Measurements from ENCODE around the gene TIGD1.
A peak's percentile ranks its signal among the peaks of the same experiment; 100 is the strongest.

The TIGD1 gene

DNA sequence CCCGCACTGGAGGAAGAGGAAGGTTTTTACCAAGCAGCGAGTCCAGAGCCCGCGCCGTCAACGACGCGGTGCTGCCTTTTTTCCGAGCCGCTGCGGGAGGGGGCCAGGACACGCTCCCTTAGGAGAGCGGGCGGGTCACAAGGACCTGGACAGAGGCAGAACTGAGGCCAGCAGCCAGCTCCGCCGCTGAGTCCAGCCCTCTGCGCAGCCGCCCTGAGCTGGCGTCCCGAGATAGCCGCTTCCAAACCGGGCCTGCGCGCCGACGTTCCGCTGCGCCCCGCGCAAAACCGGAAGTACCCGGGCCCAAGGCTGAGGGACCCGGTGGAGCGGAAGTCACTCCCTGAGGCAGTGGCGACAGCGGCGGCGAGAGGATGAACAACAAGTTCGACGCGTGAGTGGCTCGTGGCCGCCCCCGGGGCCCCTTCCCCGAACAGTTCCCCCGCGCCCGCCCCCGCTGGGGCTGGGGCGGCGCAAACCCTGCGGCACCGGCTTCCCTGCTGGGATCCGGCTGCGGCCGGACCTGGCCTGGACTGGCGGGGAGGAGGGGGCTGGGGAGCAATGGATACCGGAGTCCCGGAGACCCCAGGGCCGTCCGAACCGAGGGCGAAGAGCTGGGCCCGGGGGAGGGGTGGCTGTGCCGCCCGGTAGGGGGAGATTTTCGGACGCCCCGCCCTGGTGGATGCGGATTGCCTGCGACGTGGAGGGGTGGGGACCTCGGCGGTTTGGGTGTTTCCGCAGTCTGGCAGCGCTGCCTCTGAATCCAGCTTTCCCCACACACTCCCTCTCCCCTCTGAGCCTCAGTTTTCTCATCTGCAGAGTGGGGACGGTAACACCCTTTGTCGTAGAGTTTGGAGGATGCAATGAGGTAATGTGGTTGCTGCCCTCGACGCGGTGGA, at the start of gene TIGD1, which contains the start of gene EIF4E2:
TIGD1 (minus strand) TSS at position 204 of the 896 bp plus-strand sequence. CDS start 675 bp downstream, outside the sequence.
EIF4E2 (plus strand) TSS at position 336 of the 896 bp plus-strand sequence; CDS start at position 372, 36 bp downstream.
- Histone ChIP-seq H3K36me3 (ENCODE audit: insufficient read depth, low read depth, low read length) (peaks cover 31% of the 10 kb centered on the region), H3K4me1 (ENCODE audit: insufficient read depth, low read length) (peaks cover 7% of the 10 kb centered on the region), H3K9me3 (ENCODE audit: insufficient read depth, low read depth, low read length) (no peaks in the 10 kb centered on the region), H3K27me3 (ENCODE audit: insufficient read depth, low read length) (no peaks in the 10 kb centered on the region), H3K4me3 (ENCODE audit: low read length) (peak within 1 kb of the TSS; percentile 89), H3K9ac (ENCODE audit: low read depth, low read length) (peak within 1 kb of the TSS; percentile 95), H3K27ac (ENCODE audit: low read length) (peak within 1 kb of the TSS; percentile 84)

DNA sequence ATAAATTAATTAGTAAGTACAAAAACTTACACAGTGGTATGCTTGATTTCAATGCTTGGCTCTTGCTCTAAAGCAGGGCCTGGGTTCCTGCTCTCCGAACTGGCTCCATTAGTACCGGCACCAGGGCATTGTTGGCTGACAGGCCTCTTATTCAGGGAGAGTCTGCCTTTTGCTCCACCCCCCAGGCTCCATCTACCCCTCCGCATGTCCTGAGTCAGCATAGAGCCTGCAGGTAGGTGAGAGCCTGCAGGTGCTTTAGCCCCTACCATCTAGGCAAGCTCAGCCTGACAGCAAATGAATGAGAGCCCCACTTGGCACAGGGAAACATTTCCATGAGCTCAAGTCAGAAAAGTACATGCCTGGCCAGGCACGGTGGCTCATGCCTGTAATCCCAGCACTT, 47.9 kb upstream of the TIGD1 start:
- Histone ChIP-seq H3K27me3 (ENCODE audit: insufficient read depth, low read length) (no peaks in the 10 kb centered on the region), H3K9me3 (ENCODE audit: insufficient read depth, low read depth, low read length) (no peaks in the 10 kb centered on the region), H3K4me1 (ENCODE audit: insufficient read depth, low read length) (no peaks in the 10 kb centered on the region), H3K4me3 (ENCODE audit: low read length) (no peak overlapping the region), H3K36me3 (ENCODE audit: insufficient read depth, low read depth, low read length) (no peaks in the 10 kb centered on the region), H3K9ac (ENCODE audit: low read depth, low read length) (no peak overlapping the region), H3K27ac (ENCODE audit: low read length) (no peak overlapping the region)

DNA sequence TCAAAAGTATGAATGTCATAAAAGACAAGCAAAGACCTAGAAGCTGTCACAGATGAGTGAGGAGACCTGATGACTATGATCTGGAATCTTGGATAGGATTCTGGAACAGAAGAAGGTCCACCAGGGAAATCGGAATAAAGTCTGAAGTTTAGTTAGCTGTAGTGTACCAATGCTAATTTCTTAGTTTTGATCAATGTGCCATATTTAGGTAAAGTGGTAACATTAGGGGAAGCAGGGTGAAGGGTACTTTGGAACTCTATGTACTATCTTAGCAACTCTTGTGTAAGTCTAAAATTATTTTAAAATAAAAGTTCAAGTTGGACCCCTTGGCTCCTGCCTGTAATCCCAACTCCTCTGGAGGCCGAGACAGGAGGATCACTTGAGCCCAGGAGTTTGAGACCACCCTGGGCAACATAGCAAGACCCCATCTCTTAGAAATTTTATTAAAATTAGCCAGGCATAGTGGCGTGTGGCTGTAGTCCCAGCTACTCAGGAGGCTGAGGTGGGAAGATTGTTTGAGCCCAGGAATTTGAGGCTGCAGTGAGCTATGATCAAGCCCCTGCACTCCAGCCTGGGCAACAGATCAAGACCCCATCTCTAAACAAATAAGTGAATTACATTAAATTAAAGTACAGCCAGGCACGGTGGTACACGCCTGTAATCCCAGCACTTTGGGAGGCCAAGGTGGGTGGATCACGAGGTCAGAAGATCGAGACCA, 47.2 kb upstream of the TIGD1 start:
- Histone ChIP-seq H3K27ac (ENCODE audit: low read length) (no peak overlapping the region), H3K9ac (ENCODE audit: low read depth, low read length) (no peak overlapping the region), H3K9me3 (ENCODE audit: insufficient read depth, low read depth, low read length) (no peaks in the 10 kb centered on the region), H3K27me3 (ENCODE audit: insufficient read depth, low read length) (no peaks in the 10 kb centered on the region), H3K4me1 (ENCODE audit: insufficient read depth, low read length) (no peaks in the 10 kb centered on the region), H3K36me3 (ENCODE audit: insufficient read depth, low read depth, low read length) (no peaks in the 10 kb centered on the region), H3K4me3 (ENCODE audit: low read length) (no peak overlapping the region)

- Histone ChIP-seq H3K9ac (ENCODE audit: low read depth, low read length) (no peak overlapping the region), H3K9me3 (ENCODE audit: insufficient read depth, low read depth, low read length) (no peaks in the 10 kb centered on the region), H3K4me1 (ENCODE audit: insufficient read depth, low read length) (no peaks in the 10 kb centered on the region; the same call in 1 of the 2 replicates), H3K27ac (ENCODE audit: low read length) (no peak overlapping the region), H3K27me3 (ENCODE audit: insufficient read depth, low read length) (no peaks in the 10 kb centered on the region), H3K4me3 (ENCODE audit: low read length) (no peak overlapping the region), H3K36me3 (ENCODE audit: insufficient read depth, low read depth, low read length) (no peaks in the 10 kb centered on the region)
Observed at GRCh38 chr2:232593982-232594381, 43.6 kb upstream of the TIGD1 start.

GRCh38 chr2:232592772-232593395, 42.5 kb upstream of the TIGD1 start:
- no peaks in the 10 kb centered on the region for H3K9me3 ChIP-seq (ENCODE audit: insufficient read depth, low read depth, low read length)
- no peaks in the 10 kb centered on the region; the same call in 1 of the 2 replicates for H3K4me1 ChIP-seq (ENCODE audit: insufficient read depth, low read length)
- no peaks in the 10 kb centered on the region for H3K27me3 ChIP-seq (ENCODE audit: insufficient read depth, low read length)
- H3K27ac ChIP-seq (ENCODE audit: low read length), result no peak overlapping the region
- no peak overlapping the region for H3K4me3 ChIP-seq (ENCODE audit: low read length)
- no peak overlapping the region for H3K9ac ChIP-seq (ENCODE audit: low read depth, low read length)
- H3K36me3 ChIP-seq (ENCODE audit: insufficient read depth, low read depth, low read length), result no peaks in the 10 kb centered on the region

- no peaks in the 10 kb centered on the region for H3K27me3 ChIP-seq (ENCODE audit: insufficient read depth, low read length)
- no peak overlapping the region for H3K27ac ChIP-seq (ENCODE audit: low read length)
- no peaks in the 10 kb centered on the region for H3K9me3 ChIP-seq (ENCODE audit: insufficient read depth, low read depth, low read length)
- no peak overlapping the region for H3K4me3 ChIP-seq (ENCODE audit: low read length)
- H3K9ac ChIP-seq (ENCODE audit: low read depth, low read length), result no peak overlapping the region
- H3K4me1 ChIP-seq (ENCODE audit: insufficient read depth, low read length), result no peaks in the 10 kb centered on the region; the same call in 1 of the 2 replicates
- peaks cover under 1% of the 10 kb centered on the region; the same call in 1 of the 2 replicates for H3K36me3 ChIP-seq (ENCODE audit: insufficient read depth, low read depth, low read length)
Observed at GRCh38 chr2:232588680-232589585, 38.6 kb upstream of the TIGD1 start.

DNA sequence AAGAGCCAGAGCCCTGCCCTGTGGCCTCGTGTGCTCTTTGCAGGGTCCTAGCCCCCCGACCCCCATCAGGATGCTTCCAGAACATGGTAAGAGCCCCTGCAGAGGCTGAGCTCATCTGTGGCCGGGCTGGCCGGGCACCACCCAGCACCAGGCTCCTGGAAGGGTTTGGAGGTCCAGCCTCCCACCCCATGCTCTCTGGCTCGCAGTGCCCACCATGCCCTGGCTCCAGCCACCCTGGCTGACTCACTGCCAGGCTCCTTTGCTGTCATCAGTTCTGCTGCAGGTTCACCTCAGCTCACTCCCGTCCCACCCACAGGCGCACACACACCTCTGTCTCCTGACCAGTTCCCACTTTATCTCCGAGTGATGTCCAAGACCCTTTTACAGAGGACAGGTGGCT, 37.7 kb upstream of the TIGD1 start:
- no peak overlapping the region for H3K27ac ChIP-seq (ENCODE audit: low read length)
- H3K27me3 ChIP-seq (ENCODE audit: insufficient read depth, low read length), result no peaks in the 10 kb centered on the region
- peaks cover 9% of the 10 kb centered on the region; the same call in 1 of the 2 replicates for H3K36me3 ChIP-seq (ENCODE audit: insufficient read depth, low read depth, low read length)
- no peaks in the 10 kb centered on the region; the same call in 1 of the 2 replicates for H3K4me1 ChIP-seq (ENCODE audit: insufficient read depth, low read length)
- H3K4me3 ChIP-seq (ENCODE audit: low read length), result no peak overlapping the region
- no peak overlapping the region for H3K9ac ChIP-seq (ENCODE audit: low read depth, low read length)
- no peaks in the 10 kb centered on the region for H3K9me3 ChIP-seq (ENCODE audit: insufficient read depth, low read depth, low read length)

DNA sequence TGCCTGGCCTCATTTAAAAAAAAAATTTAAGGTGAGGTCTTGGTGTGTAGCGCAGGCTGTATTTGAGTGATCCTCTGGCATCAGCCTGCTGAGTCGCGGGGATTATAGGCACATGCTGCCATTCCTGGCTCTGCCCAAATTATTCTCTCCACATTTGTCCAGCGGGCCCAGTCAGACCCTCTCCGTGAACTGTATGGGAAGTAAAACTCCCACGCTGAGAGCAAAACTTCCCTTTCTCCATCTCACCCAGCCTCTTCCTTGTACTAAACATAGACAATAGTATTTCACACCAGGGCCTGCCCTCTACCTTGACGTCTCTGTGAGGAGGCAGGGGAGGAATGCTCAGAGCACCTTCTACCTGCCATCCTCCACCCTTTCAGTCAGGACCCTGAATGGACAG, 37.2 kb upstream of the TIGD1 start:
- no peak overlapping the region for H3K9ac ChIP-seq (ENCODE audit: low read depth, low read length)
- H3K4me1 ChIP-seq (ENCODE audit: insufficient read depth, low read length), result no peaks in the 10 kb centered on the region; the same call in 1 of the 2 replicates
- no peaks in the 10 kb centered on the region for H3K9me3 ChIP-seq (ENCODE audit: insufficient read depth, low read depth, low read length)
- H3K36me3 ChIP-seq (ENCODE audit: insufficient read depth, low read depth, low read length), result peaks cover 14% of the 10 kb centered on the region
- no peaks in the 10 kb centered on the region for H3K27me3 ChIP-seq (ENCODE audit: insufficient read depth, low read length)
- no peak overlapping the region for H3K27ac ChIP-seq (ENCODE audit: low read length)
- no peak overlapping the region for H3K4me3 ChIP-seq (ENCODE audit: low read length)

DNA sequence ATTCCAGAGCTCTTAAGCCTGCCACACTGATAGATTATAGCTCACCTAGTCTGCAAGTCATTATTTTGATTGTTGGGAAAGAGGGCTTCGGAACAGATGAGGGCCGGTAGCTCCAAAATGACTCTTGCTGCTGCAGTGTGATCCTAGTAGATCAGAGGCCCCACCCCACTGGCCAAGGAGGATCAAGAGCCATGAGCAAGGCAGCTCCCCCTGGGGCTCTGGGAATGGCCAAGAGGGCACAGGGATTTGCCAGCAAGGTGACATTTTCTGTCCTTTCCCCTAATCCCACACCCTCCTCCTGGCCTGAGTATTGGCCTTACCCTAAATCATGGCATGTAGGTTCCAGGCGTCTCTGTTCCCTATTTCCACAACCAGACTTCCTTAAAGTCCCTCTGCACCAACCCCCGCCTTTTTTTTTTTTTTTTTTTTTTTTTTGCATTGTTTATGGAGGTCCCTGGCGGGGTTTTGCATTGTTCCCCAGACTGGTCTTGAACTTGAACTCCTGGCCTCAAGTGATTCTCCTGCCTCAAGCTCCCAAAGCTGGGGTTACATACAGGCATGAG, 36.7 kb upstream of the TIGD1 start:
- no peaks in the 10 kb centered on the region for H3K9me3 ChIP-seq (ENCODE audit: insufficient read depth, low read depth, low read length)
- H3K36me3 ChIP-seq (ENCODE audit: insufficient read depth, low read depth, low read length), result peaks cover 19% of the 10 kb centered on the region
- H3K4me3 ChIP-seq (ENCODE audit: low read length), result no peak overlapping the region
- no peak overlapping the region for H3K9ac ChIP-seq (ENCODE audit: low read depth, low read length)
- no peak overlapping the region for H3K27ac ChIP-seq (ENCODE audit: low read length)
- H3K27me3 ChIP-seq (ENCODE audit: insufficient read depth, low read length), result no peaks in the 10 kb centered on the region
- H3K4me1 ChIP-seq (ENCODE audit: insufficient read depth, low read length), result no peaks in the 10 kb centered on the region; the same call in 1 of the 2 replicates

GRCh38 chr2:232584238-232584637, 33.9 kb upstream of the TIGD1 start:
- no peaks in the 10 kb centered on the region for H3K27me3 ChIP-seq (ENCODE audit: insufficient read depth, low read length)
- no peak overlapping the region for H3K9ac ChIP-seq (ENCODE audit: low read depth, low read length)
- peaks cover 37% of the 10 kb centered on the region for H3K36me3 ChIP-seq (ENCODE audit: insufficient read depth, low read depth, low read length)
- no peaks in the 10 kb centered on the region for H3K9me3 ChIP-seq (ENCODE audit: insufficient read depth, low read depth, low read length)
- no peaks in the 10 kb centered on the region for H3K4me1 ChIP-seq (ENCODE audit: insufficient read depth, low read length)
- no peak overlapping the region for H3K4me3 ChIP-seq (ENCODE audit: low read length)
- H3K27ac ChIP-seq (ENCODE audit: low read length), result no peak overlapping the region

All from iPS-20b (cell line).